ENCODE results near the gene IRF5. TPM values are rescaled to one million over a fixed set of nuclear protein-coding genes. Genes with fewer than 3 reads are reported as not detected.

IRF5 gene
- total and polyA plus RNA-seq, 4 donors, result 4.3 to 6.2 (median 4.5) TPM

GRCh38 chr7:128909625-128910568, 27.8 kb upstream of the IRF5 start:
- Histone ChIP-seq H3K27me3 (ENCODE audit: control insufficient read depth in 4 of 4, insufficient read depth in 4 of 4, low read length in 3 of 4) (peaks cover 0 to 2% (median 0%) of the 10 kb centered on the region in 4 donors), H3K27ac (ENCODE audit: low read depth in 1 of 2, low read length in 2 of 2) (no peak overlapping the region), H3K36me3 (ENCODE audit: control insufficient read depth in 4 of 4, insufficient read depth in 3 of 4, low read depth in 1 of 4, low read length in 3 of 4) (no peaks in the 10 kb centered on the region), H3K9me3 (ENCODE audit: control insufficient read depth in 4 of 4, low read length in 3 of 4) (no peaks in the 10 kb centered on the region), H3K4me1 (ENCODE audit: control insufficient read depth in 4 of 4, insufficient read depth in 4 of 4, low read length in 3 of 4) (peaks cover 0 to 11% (median 3%) of the 10 kb centered on the region in 4 donors), H3K4me3 (ENCODE audit: low read depth in 1 of 3, low read length in 3 of 3) (peak overlapping the region in 1 of 3 donors; percentile 23), H3K9ac (ENCODE audit: low read depth in 1 of 2, low read length in 2 of 2) (no peak overlapping the region)
- TF ChIP-seq ATF3 (IDR thresholded peaks at IDR 0.05) (no peak), NR2F2 (IDR thresholded peaks at IDR 0.05) (no peak), HNF4G (IDR thresholded peaks at IDR 0.05) (no peak), RXRA (IDR thresholded peaks at IDR 0.05) (no peak), FOXA2 (IDR thresholded peaks at IDR 0.05) (no peak), YY1 (IDR thresholded peaks at IDR 0.05) (no peak)
- WGBS, result 24% methylated on average over 42 of the region's 42 CpGs
- DNase-seq (ENCODE audit: low spot score), result no peak

DNA sequence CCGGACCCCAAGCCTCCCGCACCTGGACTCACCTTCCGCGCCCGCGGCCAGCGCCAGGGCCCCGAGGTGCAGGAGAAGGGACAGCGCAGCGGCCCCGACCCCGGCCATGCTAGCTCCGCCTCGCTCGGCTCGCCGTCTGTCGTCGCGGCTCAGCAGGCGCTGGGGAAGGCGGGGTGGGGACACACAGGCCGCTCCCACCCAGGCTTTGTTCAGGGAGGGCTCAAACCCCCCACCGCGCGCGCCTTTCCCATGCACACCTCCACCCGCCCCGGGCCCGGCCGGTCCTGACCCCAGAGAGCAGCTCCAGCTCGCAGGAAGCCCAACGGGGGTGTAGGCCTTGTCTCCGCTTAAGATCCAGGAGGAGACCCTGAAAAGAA, 27.2 kb upstream of the IRF5 start, which contains the start of gene KCP:
Gene KCP (minus strand): TSS at position 141 of the 377 bp plus-strand sequence. CDS start 33 bp downstream, at position 108.
- TF ChIP-seq RXRA (IDR thresholded peaks at IDR 0.05), result no peak
- no peak for TF ChIP-seq GABPA (IDR thresholded peaks at IDR 0.05 in 1 of 2, conservative IDR thresholded peaks at IDR 0.05 in 1 of 2)
- TF ChIP-seq HNF4G (IDR thresholded peaks at IDR 0.05), result no peak
- no peak for TF ChIP-seq REST (IDR thresholded peaks at IDR 0.05)
- TF ChIP-seq, protein P1, sequence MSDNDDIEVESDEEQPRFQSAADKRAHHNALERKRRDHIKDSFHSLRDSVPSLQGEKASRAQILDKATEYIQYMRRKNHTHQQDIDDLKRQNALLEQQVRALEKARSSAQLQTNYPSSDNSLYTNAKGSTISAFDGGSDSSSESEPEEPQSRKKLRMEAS (IDR thresholded peaks at IDR 0.05), result no peak
- no peak for TF ChIP-seq CTCF (IDR thresholded peaks at IDR 0.05; ENCODE audit: low read depth, low read length, missing input control)
- peak within 1 kb of the TSS in 1 of 3 donors; percentile 23 for H3K4me3 ChIP-seq (ENCODE audit: low read depth in 1 of 3, low read length in 3 of 3)
- WGBS, result 21% methylated on average over 34 of the region's 34 CpGs
- no peak within 1 kb of the TSS for H3K27ac ChIP-seq (ENCODE audit: low read depth in 1 of 2, low read length in 2 of 2)
- H3K27me3 ChIP-seq (ENCODE audit: control insufficient read depth in 4 of 4, insufficient read depth in 4 of 4, low read length in 3 of 4), result peaks cover 0 to 2% (median 0%) of the 10 kb centered on the region in 4 donors
- peaks cover 3 to 16% (median 5%) of the 10 kb centered on the region in 4 donors for H3K4me1 ChIP-seq (ENCODE audit: control insufficient read depth in 4 of 4, insufficient read depth in 4 of 4, low read length in 3 of 4)
- no peaks in the 10 kb centered on the region for H3K9me3 ChIP-seq (ENCODE audit: control insufficient read depth in 4 of 4, low read length in 3 of 4)
- no peak for DNase-seq (ENCODE audit: low spot score)
- H3K9ac ChIP-seq (ENCODE audit: low read depth in 1 of 2, low read length in 2 of 2), result no peak within 1 kb of the TSS
- no peaks in the 10 kb centered on the region for H3K36me3 ChIP-seq (ENCODE audit: control insufficient read depth in 4 of 4, insufficient read depth in 3 of 4, low read depth in 1 of 4, low read length in 3 of 4)

Data from liver (tissue), 9 donors.